ENCODE results near the gene CRIP1.

Gene CRIP1

DNA sequence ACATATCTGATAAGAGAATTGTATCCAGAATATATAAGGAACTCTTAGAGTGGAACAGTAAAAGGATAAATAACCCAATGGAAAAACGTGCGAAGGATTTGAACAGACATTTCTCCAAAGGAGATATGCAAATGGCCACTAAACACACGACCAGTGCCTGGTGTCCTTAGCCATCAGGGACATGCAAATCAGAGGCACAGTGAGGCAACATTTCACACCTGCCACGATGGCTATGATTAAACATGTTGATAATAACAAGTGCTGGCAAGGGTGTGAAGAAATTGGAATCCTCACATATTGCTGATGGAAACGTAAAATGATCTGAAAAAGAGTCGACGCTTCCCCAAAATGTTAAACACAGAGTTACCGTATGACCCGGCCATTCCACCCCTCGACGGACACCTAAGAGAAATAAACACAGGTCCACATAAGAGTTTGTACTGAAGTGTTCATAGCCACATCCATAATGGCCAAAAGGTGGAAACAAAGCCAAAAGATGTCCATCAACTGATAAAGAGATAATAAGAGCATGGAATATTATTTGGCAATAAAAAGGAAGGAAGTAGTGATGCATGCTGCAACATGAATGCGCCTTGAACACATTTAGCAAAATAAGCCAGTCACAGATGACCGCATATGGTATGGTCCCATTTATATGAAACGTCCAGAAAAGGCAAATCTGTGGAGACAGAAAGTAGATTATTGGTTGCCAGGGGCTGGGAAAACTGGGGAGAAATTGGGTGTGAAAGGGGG lies 33.4 kb downstream of the CRIP1 start:
- no peak for DNase-seq

DNA sequence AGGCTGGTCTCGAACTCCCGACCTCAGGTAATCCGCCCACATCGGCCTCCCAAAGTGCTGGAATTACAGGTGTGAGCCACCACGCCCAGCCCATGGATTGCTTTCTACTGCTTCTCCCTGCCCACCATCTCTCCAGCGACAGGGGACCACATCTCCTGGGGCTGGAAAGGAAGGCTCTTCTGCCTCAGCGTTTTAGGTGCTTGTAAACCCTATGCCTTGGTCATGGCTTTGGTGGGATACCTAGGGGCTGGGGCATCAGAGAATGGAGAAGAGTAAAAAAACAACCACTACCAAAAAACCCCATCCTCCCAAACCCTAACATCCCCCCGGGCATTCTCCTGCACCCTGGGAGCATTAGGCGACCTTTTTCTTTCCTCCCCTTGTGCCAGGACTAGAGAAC lies 38.6 kb downstream of the CRIP1 start:
- no peak for DNase-seq

DNA sequence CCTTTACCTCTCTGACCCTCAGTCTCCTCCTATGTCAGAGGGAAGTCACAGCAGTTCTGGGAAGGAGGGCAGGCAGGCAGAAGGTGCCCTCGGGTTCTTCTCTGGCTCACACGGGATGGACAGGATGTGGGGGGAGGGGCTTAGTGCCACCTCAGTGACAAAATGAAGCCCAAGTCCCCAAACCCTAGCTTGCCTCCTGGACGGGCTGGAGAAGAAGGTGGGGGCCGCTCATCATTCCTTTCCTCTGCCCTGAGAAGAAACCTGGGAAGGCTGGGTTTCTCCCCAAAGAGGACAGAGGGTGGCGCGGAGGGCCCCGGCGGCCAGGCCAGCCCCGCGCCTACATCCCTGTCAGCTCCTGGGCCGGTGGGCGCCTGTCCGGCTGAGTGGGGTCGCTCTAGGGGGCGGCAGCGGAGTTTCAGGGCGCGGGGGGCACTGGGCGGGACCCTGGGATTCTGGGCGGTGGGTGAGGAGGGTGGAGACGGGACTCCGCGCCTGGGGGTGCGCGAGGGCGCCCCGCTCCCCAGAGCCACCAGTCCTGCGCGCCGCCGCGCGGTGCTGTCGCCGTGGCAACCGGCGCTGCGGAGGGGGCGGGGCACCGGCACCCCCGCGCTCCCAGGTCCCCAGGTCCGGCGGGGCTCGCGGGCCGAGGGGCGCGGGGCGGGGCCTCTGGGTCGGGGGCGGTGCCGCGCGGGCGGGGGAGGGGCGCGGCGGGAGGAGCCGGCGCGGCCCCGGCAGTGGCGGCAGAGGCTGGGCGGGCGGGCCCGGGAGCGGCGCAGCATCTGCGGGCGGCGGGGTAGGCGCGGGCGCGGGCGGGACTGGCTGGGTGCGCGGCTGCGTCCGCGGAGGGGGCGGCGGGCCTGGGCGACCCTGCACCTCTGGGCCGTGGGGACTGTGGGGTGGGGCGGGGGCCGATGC lies 39.4 kb downstream of the CRIP1 start, which contains the start of gene TMEM121:
Gene TMEM121, plus strand, starts transcription at position 723 of the 915 bp plus-strand sequence. CDS start 2,252 bp downstream, outside the sequence.
- DNase-seq = peak; percentile 17

- no peak for DNase-seq
These were observed 40.2 kb downstream of the CRIP1 start for GRCh38 chr14:105526776-105527380.

- no peak for DNase-seq
These were observed 40.7 kb downstream of the CRIP1 start for GRCh38 chr14:105527381-105527825.

- peak; percentile 66 for DNase-seq
These were observed 41.3 kb downstream of the CRIP1 start for GRCh38 chr14:105527826-105528585.

GRCh38 chr14:105528586-105529318 lies 42.1 kb downstream of the CRIP1 start:
- DNase-seq = no peak

DNA sequence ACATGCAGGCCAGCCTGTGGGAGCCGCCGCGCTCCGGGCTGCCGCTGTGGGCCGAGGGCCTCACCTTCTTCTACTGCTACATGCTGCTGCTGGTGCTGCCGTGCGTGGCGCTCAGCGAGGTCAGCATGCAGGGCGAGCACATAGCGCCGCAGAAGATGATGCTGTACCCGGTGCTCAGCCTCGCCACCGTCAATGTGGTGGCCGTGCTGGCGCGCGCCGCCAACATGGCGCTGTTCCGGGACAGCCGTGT lies 42.6 kb downstream of the CRIP1 start:
- DNase-seq = no peak

DNA sequence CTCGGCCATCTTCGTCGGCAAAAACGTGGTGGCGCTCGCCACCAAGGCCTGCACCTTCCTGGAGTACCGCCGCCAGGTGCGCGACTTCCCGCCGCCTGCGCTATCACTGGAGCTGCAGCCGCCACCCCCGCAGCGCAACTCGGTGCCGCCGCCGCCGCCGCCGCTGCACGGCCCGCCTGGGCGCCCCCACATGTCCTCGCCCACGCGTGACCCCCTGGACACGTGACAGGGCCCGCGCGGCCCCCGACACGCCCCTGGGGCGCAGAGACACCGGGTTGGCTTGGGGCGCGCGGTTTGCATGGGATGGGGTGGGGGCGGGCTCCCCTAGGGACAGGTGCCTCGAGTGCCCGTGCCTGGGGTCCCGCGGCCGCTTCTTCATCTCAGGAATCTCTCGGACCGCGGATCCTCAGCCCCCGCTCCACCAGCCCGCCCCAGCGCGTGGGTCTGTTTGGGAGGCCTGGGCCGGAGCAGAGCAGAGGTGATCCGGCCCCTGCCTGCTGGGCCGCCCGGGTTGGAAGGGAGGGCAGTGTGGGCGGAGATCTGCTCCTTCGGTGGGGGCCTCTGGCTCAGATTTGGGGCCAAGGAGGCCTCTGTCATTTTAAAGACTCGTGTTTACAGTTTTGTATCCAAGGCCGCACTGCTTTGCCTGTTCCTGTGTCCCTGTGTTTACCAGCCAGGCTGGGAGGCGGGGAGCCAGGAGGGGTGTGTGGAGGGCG lies 43.0 kb downstream of the CRIP1 start:
- no peak for DNase-seq

GRCh38 chr14:105530285-105531087 lies 43.8 kb downstream of the CRIP1 start:
- DNase-seq = no peak

- no peak for DNase-seq
These were observed 44.6 kb downstream of the CRIP1 start for GRCh38 chr14:105531088-105531893.

- DNase-seq = no peak
These were observed 45.4 kb downstream of the CRIP1 start for GRCh38 chr14:105531894-105532623.

GRCh38 chr14:105532735-105533141 lies 46.1 kb downstream of the CRIP1 start:
- DNase-seq = no peak

DNA sequence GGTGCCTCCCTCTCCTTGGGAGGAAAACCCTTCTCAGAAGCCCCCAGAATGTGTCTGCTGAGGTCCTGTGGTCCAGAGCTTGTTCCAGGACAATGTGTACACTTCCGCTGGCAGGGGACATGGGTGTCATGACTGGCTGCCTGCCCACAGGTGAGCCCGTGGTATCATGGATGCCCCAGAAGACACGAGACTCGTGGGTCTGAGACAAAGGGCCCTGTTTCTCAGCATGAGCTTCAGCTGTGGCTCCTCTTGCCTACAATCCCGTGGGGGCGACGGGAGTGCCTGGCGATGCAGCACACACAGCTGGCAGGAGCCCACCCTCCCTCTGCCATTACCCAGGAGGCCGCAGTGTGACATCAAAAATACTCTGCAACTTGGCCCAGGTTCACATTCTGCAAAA lies 46.7 kb downstream of the CRIP1 start:
- DNase-seq = no peak

GRCh38 chr14:105533811-105534498 lies 47.3 kb downstream of the CRIP1 start:
- DNase-seq = no peak

- no peak for DNase-seq
These were observed 47.9 kb downstream of the CRIP1 start for GRCh38 chr14:105534586-105534985.

DNA sequence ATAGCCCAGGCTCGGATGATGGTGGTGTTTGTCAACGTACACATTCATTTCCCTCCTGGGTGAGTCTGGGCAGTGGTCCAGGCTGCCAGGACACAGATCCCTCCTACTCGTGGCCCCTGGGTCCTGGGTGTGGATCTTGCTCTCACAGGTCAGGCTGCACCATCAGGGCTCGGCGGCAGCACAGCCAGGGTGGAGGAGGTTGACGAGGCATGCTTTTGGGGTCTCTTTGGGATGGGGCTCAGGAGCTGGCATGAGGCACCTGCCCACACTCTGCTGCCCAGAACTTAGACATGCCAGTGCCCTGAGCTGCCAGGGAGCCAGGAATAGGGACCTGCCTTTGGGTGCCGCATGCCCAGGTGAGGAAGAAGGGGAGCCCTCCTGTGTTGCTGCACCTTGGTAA lies 49.4 kb downstream of the CRIP1 start:
- no peak for DNase-seq
